Activated effector memory CD4-positive, alpha-beta T cell treated with Interleukin-2 at 50 U/mL for 16 hours (primary cell): ENCODE measurements around the gene AFAP1L2.

Source experiments
- DNase-seq: peaks from one replicate; pipeline ENCODE4 v3.0.0-alpha.2; 2020

The AFAP1L2 gene

DNA sequence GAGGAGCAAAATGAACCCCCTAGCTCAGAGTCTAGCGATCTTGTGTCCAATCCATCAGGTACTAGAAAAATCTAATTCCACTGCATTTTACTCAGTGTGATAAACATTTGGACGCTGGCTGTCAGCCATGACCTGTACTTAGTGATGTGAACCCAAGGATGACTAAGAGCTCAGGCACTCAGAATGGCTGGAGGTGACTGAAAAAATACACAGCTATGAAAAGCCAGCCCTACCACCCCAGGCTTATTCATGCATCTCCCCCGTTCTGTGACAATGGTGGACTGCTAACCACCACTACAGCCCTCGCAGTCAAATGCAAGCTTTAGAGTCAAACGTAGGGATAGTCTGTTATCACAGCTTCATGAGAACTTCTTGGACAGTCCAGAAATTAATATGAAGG lies 14.9 kb downstream of the AFAP1L2 start:
- no peak for DNase-seq

GRCh38 chr10:114388275-114388674 lies 16.0 kb downstream of the AFAP1L2 start:
- DNase-seq: no peak

GRCh38 chr10:114387784-114388183 lies 16.5 kb downstream of the AFAP1L2 start:
- no peak for DNase-seq

DNA sequence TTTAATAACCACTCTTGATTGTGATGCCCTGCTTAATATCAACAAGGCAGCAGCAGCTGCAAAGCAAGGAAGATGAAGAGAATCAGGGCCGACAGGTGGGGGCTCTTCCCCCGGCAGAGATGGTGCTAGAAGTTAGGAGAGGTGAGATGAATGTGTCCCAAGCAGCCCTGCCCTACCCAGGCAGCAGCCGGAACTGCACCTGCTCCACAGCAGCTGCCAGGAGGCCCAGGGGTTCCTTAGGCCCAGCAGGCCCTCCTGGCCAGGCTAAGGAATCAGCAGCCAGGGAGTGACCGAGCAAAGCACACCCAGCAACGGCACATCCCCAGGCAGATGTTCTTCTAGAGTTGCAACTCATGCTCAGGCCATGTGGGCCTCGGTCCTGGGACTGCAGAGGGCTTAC lies 17.9 kb downstream of the AFAP1L2 start:
- DNase-seq: no peak

- DNase-seq: no peak
These were observed 18.7 kb downstream of the AFAP1L2 start for GRCh38 chr10:114385557-114385956.

DNA sequence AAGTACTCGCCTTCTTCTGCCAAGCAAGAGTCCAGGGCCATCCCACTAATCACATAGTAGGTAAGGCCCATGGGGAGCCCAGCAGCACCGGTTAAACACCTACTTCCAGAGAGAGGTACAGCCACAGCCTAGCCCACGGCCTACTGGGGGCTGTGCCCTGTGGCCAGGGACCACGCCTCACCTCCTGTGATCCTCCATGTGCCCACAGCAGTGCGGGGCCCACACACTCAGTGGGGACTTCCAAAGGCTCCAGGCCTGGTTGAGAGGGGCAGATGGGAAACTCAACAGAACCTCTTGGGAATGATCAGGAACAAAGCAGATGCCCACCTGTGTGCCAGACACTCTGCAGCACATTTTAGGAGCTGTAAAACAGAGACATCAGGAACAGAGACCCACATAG lies 19.7 kb downstream of the AFAP1L2 start:
- no peak for DNase-seq

- no peak for DNase-seq
These were observed 20.1 kb downstream of the AFAP1L2 start for GRCh38 chr10:114384181-114384580.

- DNase-seq: no peak
These were observed 23.5 kb downstream of the AFAP1L2 start for GRCh38 chr10:114380797-114381196.

DNA sequence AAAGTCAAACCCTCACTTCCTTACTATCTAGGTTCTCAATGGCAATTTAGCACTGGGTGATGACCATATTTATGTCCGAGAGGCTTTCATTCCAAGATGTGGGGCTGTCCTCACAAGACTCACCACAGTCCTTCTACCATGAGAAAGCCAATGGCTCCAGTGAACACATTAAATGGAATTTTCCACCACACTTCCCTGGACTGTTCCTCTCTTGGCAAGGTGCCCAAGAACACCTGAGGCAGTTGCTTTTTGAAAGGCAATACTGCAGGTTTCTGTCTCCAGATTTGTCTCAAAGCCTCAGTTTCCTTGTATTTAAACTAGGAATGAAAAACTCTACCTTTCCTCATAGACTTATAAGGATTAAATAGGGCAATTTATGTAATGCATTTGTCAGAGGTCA lies 24.2 kb downstream of the AFAP1L2 start:
- no peak for DNase-seq

DNA sequence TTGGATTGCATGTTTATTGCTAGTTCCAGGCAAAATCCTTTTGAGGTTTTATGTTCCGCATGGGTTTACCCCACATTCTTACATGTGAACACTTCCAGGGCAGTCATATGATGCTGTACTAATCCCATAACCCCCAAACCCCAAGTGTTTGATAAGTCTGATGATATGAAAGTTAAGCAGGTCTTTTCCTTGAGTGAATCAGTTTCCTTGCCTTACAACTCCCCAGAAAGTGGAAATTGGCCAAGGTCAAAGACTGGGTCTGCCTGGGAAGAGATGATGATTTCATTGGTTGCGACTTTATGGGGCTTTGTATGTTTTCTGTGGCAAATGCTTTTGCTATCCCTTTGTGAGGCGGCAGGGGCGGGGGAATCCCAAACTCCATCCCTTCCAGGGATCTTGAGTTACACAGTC lies 24.7 kb downstream of the AFAP1L2 start:
- no peak for DNase-seq

DNA sequence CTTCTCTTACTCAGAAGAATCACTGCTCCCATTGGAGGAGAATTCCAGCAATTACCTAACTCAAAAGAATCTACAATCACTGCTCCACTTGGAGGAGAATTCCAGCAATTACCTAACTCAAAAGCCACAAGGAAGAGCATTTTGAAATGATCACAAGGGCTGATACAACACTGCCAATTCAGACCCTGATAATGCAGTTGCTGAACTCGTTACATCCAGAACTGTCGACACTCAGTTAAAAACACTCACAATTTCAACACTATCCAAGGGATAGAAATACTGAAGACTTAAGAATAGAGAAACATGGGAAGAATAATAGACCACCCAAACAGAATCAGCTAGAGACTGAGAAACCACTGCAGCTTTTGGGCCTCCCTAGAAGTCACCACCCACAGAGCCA lies 27.8 kb downstream of the AFAP1L2 start:
- DNase-seq: no peak

DNA sequence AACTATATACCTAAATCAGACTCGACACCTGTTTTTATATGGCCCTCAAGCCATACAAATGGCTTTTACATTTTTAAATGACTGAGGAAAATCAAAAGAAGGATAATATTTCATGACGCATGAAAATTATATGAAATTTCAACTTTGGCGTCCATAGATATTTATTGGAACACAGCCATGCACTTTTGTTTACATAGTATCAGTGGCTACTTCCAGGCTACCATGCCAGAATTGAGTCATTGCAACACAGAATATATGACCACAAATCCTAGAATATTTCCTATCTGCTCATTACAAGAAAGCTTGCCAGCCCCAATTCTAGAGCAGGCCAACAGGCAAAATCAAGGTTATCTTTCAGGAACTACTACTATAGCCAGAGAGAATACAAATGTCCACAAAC lies 29.3 kb downstream of the AFAP1L2 start:
- no peak for DNase-seq

GRCh38 chr10:114374053-114374791 lies 30.1 kb downstream of the AFAP1L2 start:
- no peak for DNase-seq

- no peak for DNase-seq
These were observed 30.7 kb downstream of the AFAP1L2 start for GRCh38 chr10:114373631-114374030.

DNA sequence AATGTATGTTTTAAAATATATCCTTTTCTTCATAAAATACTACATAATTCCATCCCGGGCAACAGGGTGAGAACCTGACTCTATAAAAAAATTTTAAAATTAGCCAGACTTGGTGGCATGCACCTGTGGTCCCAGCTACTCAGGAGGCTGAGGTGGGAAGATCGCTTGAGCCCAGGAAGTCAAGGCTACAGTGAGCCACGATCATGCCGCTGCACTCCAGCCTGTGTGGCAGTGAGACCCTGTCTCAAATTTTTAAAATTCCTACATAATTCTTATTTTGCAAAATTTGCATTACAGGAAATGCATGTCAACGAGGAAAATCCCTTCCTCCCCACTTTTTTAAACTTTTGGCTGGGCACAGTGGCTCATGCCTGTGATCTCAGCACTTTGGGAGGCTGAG lies 31.3 kb downstream of the AFAP1L2 start:
- no peak for DNase-seq

GRCh38 chr10:114372179-114372578 lies 32.1 kb downstream of the AFAP1L2 start:
- no peak for DNase-seq

- DNase-seq: no peak
These were observed 33.3 kb downstream of the AFAP1L2 start for GRCh38 chr10:114370966-114371365.

DNA sequence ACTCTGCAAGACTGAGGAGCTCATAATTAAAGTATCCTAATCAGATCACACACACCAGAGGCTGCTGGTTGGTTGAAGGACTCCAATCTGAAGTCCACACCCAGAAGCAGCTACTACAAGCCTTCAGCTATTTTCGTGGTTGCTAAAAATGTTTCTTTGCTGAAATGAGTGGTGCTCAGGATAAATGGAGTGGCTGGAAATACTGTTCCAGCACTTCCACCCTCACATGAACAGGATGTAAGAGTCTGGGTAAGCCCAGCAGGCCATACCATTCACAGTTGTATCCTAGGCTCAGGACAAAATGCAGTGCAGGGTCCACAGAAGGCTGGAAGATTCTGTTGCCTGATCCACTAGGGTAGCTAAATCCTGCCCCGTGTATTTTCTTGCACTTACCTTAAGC lies 34.1 kb downstream of the AFAP1L2 start:
- DNase-seq: no peak

DNA sequence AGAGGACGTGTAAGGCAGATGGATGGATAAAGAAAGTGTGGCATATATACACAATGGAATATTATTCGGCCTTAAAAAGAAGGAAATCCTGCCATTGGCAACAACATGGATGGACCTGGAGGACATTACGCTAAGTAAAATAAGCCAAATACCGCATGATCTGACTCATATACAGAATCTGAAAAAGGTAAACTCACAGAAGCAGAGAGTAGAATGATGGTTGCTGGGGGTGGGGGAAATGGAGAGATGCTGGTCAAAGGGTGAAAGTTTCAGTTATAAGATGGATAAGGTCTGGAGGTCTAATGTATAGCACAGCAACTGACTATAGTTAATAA lies 36.3 kb downstream of the AFAP1L2 start:
- DNase-seq: no peak

DNA sequence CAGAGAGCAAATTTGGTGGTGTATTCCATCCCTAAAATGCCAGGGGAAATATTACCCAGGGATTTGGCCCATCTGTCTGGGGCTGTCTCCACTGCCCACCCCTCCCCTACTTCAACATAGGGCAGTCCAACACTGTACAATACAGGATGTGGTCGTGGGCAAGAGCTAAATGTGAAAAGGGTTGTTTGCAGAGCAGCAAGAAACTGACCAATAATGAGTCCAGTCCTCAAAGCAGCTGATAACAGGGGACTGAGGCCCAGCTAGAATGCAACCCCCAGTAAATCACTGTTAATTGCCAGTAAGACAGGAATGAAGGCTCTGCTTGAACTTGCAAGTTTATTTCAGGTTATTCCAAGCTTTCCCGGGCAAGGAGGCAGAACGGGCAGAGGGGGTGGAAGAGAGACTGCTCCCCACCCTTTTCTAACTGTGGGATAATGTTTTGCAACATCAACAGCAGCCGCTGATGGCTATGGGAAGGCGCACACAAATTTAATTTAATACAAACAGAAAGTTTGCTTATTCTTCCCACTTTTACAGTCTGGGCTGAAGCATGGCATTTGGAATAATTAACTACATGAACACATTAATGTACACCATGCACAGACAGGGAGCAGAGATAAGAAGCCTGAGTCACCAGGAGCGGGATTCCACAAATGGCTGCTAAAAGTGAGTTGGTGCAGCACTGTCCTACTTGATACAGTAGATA lies 36.8 kb downstream of the AFAP1L2 start:
- DNase-seq: no peak

GRCh38 chr10:114364726-114365125 lies 39.6 kb downstream of the AFAP1L2 start:
- DNase-seq: no peak

DNA sequence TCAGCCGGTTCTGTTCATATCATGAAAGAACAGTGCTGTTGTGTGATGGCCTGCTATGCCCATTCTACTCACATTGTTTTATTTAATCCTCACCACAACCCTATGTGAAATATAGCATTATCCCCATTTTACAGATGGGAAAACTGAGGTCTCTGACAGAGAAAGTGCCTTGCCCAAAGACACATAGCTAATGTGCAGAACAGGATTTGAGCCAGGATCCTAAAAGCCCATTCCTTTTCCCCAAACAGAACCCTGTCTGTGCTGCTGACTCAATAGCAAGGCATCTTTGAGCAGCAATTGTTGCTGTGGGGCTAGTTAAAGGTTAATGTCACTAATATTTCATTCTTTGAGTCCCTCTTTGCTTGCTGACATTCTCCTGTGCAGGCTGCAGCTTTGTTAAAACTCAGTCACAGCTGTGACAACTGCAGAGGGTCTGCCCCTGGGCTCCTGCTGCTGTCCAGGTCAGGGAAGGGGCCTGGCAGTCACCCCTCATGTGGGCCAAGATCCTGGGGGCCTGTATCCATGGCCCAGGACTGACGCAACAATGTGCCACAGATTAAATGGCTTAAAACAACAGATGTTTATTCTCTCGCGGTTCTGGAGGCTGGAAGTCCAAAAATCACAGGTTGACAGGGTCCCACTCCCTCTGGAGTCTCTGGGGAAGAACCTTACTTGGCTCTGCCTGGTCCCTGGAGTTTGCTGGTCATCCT lies 40.4 kb downstream of the AFAP1L2 start:
- DNase-seq: no peak

- DNase-seq: no peak
These were observed 41.4 kb downstream of the AFAP1L2 start for GRCh38 chr10:114362826-114363355.

- DNase-seq: no peak
These were observed 44.4 kb downstream of the AFAP1L2 start for GRCh38 chr10:114359953-114360345.
